Fibroblast of villous mesenchyme (primary cell): ENCODE results near the gene PIF1. TPM values are rescaled to one million over a fixed set of nuclear protein-coding genes. Genes with fewer than 3 reads are reported as not detected.

Experiments
- DNase-seq: peaks from one replicate; pipeline ENCODE4 v3.0.0-alpha.2; 2010; ENCODE audit warnings: low read depth
- H3K4me3 ChIP-seq: 2 replicates; pipeline ENCODE4 v1.5.1; 2011; ENCODE audit warnings: low read depth, mild to moderate bottlenecking, low read length
- total RNA-seq: library from RNA; depleted of rRNA; stranded (reverse); fragments of >200 nt; gene quantifications from 2 replicates; pipeline ENCODE4 v1.2.3, GENCODE V29; 2012
- TF ChIP-seq, protein P1 (sequence below): IDR thresholded peaks from 2 replicates; pipeline ENCODE4 v1.5.1; 2012; ENCODE audit warnings: low read depth, mild to moderate bottlenecking, low read length; ENCODE audit not compliant: insufficient read depth

Gene PIF1
- total RNA-seq, 1 donor = 11.2 TPM

GRCh38 chr15:64847876-64848716 lies 22.6 kb upstream of the PIF1 start:
- TF ChIP-seq, protein P1, sequence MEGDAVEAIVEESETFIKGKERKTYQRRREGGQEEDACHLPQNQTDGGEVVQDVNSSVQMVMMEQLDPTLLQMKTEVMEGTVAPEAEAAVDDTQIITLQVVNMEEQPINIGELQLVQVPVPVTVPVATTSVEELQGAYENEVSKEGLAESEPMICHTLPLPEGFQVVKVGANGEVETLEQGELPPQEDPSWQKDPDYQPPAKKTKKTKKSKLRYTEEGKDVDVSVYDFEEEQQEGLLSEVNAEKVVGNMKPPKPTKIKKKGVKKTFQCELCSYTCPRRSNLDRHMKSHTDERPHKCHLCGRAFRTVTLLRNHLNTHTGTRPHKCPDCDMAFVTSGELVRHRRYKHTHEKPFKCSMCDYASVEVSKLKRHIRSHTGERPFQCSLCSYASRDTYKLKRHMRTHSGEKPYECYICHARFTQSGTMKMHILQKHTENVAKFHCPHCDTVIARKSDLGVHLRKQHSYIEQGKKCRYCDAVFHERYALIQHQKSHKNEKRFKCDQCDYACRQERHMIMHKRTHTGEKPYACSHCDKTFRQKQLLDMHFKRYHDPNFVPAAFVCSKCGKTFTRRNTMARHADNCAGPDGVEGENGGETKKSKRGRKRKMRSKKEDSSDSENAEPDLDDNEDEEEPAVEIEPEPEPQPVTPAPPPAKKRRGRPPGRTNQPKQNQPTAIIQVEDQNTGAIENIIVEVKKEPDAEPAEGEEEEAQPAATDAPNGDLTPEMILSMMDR = no peak
- no peak overlapping the region for H3K4me3 ChIP-seq
- DNase-seq = no peak

GRCh38 chr15:64847448-64847847 lies 22.0 kb upstream of the PIF1 start:
- DNase-seq = no peak
- H3K4me3 ChIP-seq = no peak overlapping the region
- TF ChIP-seq, protein P1 = no peak

DNA sequence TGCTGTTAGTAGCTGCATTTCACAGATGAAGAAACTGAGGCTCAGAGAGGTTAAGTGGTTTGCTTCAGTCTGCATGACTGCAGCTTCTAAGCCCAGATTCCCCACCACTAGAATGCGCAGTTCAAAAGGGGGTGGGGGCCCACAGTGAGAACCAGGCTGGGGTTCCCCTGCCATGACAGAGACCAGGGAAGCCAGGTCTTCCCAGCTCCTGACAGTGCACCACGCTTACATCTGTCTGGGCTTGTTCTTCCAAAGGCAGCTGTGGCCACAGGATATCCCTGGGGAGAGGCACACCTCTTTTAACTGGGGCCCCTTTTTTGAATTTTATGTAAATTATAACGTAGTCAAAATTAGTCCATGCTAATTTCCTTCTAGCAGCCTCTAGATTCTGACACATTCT lies 21.6 kb upstream of the PIF1 start:
- DNase-seq = no peak
- H3K4me3 ChIP-seq = no peak overlapping the region
- TF ChIP-seq, protein P1 = no peak

GRCh38 chr15:64845831-64846595 lies 20.6 kb upstream of the PIF1 start:
- H3K4me3 ChIP-seq = peak overlapping the region; percentile 98
- peak; percentile 38 for DNase-seq
- TF ChIP-seq, protein P1 = no peak

GRCh38 chr15:64845183-64845611 lies 19.8 kb upstream of the PIF1 start:
- peak overlapping the region; percentile 98 for H3K4me3 ChIP-seq
- peak; percentile 51 for DNase-seq

DNA sequence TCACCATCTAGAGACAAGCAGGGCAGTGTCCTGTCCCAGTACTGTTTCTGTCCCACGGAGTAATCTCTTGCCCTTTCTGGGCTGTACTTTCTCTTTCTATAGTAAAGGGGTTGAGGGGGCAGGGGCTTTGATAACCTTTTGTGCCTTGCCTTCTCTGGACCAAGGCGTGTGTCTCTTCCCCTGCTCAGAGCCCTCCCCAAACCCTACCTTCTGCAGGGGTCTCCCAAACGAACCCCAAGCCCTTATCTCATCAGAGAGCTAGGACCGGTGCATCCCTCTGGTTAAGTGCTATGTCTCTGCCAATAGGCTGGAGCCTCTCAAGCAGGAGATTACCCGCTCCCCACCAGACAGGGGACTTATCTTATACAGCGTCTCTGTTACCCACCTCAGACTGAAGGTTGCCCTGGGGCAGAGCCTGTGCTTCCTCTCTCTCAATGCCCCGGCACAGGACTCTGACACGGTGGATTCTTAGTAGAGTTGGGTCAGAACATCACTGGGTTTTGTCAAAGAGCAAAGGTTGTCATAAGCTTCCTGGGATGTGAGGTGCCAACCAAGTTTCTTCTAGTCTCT lies 19.2 kb upstream of the PIF1 start:
- peak; percentile 28 for DNase-seq
- H3K4me3 ChIP-seq = peak overlapping the region; percentile 98
- TF ChIP-seq, protein P1 = no peak

More at GRCh38 chr15:64845183-64845611, 19.8 kb upstream of the PIF1 start:
- TF ChIP-seq, protein P1 = no peak
